DMS114 treated with DMSO at 0.1 percent for 48 hours (cell line): Measurements from ENCODE around the gene PCDH17.

Source experiments
- DNase-seq: peaks from one replicate; lab custom pipeline; 2025; ENCODE audit not compliant: unreplicated experiment; lab: John Stamatoyannopoulos, UW

Gene PCDH17

GRCh38 chr13:57633950-57634838 lies 2.6 kb downstream of the PCDH17 start:
- DNase-seq: no peak

GRCh38 chr13:57634839-57635165 lies 3.3 kb downstream of the PCDH17 start:
- no peak for DNase-seq

- DNase-seq: no peak
Measured at GRCh38 chr13:57635541-57636085, 4.1 kb downstream of the PCDH17 start.

GRCh38 chr13:57636816-57637215 lies 5.3 kb downstream of the PCDH17 start:
- no peak for DNase-seq

GRCh38 chr13:57637515-57637914 lies 6.0 kb downstream of the PCDH17 start:
- no peak for DNase-seq

GRCh38 chr13:57638186-57638890 lies 6.8 kb downstream of the PCDH17 start:
- DNase-seq: no peak

GRCh38 chr13:57640607-57641006 lies 9.1 kb downstream of the PCDH17 start:
- DNase-seq: no peak

GRCh38 chr13:57641051-57641450 lies 9.5 kb downstream of the PCDH17 start:
- DNase-seq: no peak

- no peak for DNase-seq
Measured at GRCh38 chr13:57644106-57644505, 12.6 kb downstream of the PCDH17 start.

GRCh38 chr13:57653229-57653989 lies 21.9 kb downstream of the PCDH17 start:
- no peak for DNase-seq

- DNase-seq: no peak
Measured at GRCh38 chr13:57665481-57665880, 33.9 kb downstream of the PCDH17 start.

GRCh38 chr13:57666131-57666953 lies 34.8 kb downstream of the PCDH17 start:
- no peak for DNase-seq

GRCh38 chr13:57672168-57672567 lies 40.6 kb downstream of the PCDH17 start:
- no peak for DNase-seq

GRCh38 chr13:57673197-57673596 lies 41.7 kb downstream of the PCDH17 start:
- no peak for DNase-seq

- DNase-seq: no peak
Measured at GRCh38 chr13:57675526-57675925, 44.0 kb downstream of the PCDH17 start.

GRCh38 chr13:57680609-57681008 lies 49.1 kb downstream of the PCDH17 start:
- DNase-seq: no peak

- no peak for DNase-seq
Measured at GRCh38 chr13:57682128-57682716, 50.7 kb downstream of the PCDH17 start.

- DNase-seq: no peak
Measured at GRCh38 chr13:57698851-57699250, 67.3 kb downstream of the PCDH17 start.

- DNase-seq: no peak
Measured at GRCh38 chr13:57704031-57704430, 72.5 kb downstream of the PCDH17 start.

- no peak for DNase-seq
Measured at GRCh38 chr13:57716295-57716694, 84.8 kb downstream of the PCDH17 start.
